Loucy (cell line): Measurements from ENCODE around the gene WDR4.

Experiments
- CTCF ChIP-seq: fragments of 200-600 bp; sonication (generic); conservative IDR thresholded peaks from 2 replicates; pipeline ENCODE4 v1.5.1; 2014; ENCODE audit warnings: mild to moderate bottlenecking, antibody characterized with exemption, low read length
- EZH2phosphoT487 ChIP-seq: fragments of 200-600 bp; IDR thresholded peaks from 2 replicates; pipeline ENCODE4 v1.6.1; 2018; ENCODE audit warnings: antibody characterized with exemption, mild to moderate bottlenecking, moderate library complexity, borderline replicate concordance

- no peak for TF ChIP-seq CTCF
- no peak for TF ChIP-seq EZH2phosphoT487
These were observed 49.4 kb downstream of the WDR4 start for GRCh38 chr21:42829954-42830353.
